PC-3 (cell line): ENCODE results near the gene PACSIN2. TPM values are rescaled to one million over a fixed set of nuclear protein-coding genes. Genes with fewer than 3 reads are reported as not detected.

Source experiments
- ATAC-seq: fragments of 200-7000 bp; cut with Tn5 transposase; 2 replicates; pipeline ENCODE4 v1.9.1; 2020; ENCODE audit warnings: mild to moderate bottlenecking, moderate library complexity
- BruUV-seq: library from RNA; stranded (reverse); fragments of 400-500 nt; replicated peaks from 2 replicates; lab custom pipeline; 2021; lab: Mats Ljungman, UMichigan
- CTCF ChIA-PET: fragments of 300-600 bp; sonication (Branson Sonifier 250); formaldehyde crosslinking; loops from one replicate; lab custom pipeline; 2022; ENCODE audit warnings: antibody characterized with exemption; lab: Charles Lee
- POLR2A ChIA-PET: fragments of 300-600 bp; sonication (Branson Sonifier 250); formaldehyde crosslinking; loops from one replicate; lab custom pipeline; 2022; ENCODE audit warnings: antibody characterized with exemption; ENCODE audit not compliant: unreplicated experiment; lab: Charles Lee
- DNase-seq: peaks from one replicate; pipeline ENCODE4 v3.0.0-alpha.2; 2015
- H2AFZ ChIP-seq: fragments of 300-600 bp; sonication (generic); 2 replicates; pipeline ENCODE4 v1.6.0; 2016; ENCODE audit warnings: antibody characterized with exemption, low read length
- H3F3A ChIP-seq: fragments of 300-600 bp; sonication (generic); one replicate; pipeline ENCODE4 v1.6.0; 2017; ENCODE audit warnings: antibody characterized with exemption, low read length, control low read depth, mild to moderate bottlenecking; ENCODE audit not compliant: unreplicated experiment
- H3K27ac ChIP-seq: fragments of 300-600 bp; sonication (generic); 2 replicates; pipeline ENCODE4 v1.5.1; 2016; ENCODE audit warnings: mild to moderate bottlenecking, low read length
- H3K27me3 ChIP-seq: fragments of 300-600 bp; sonication (generic); 2 replicates; pipeline ENCODE4 v1.6.1; 2016; ENCODE audit warnings: low read length, mixed read lengths
- H3K36me3 ChIP-seq: fragments of 300-600 bp; sonication (generic); 2 replicates; pipeline ENCODE4 v1.6.1; 2016; ENCODE audit warnings: low read depth, mixed run types, low read length, mixed read lengths
- H3K4me1 ChIP-seq: fragments of 300-600 bp; sonication (generic); 2 replicates; pipeline ENCODE4 v1.5.1; 2016; ENCODE audit warnings: low read length; ENCODE audit not compliant: insufficient read depth
- H3K4me2 ChIP-seq: fragments of 300-600 bp; sonication (generic); 2 replicates; pipeline ENCODE4 v1.6.0; 2016; ENCODE audit warnings: low read length
- H3K4me3 ChIP-seq: fragments of 300-600 bp; sonication (generic); 2 replicates; pipeline ENCODE4 v1.5.1; 2016; ENCODE audit warnings: mild to moderate bottlenecking, low read length, mixed read lengths
- H3K79me2 ChIP-seq: fragments of 300-600 bp; sonication (generic); 2 replicates; pipeline ENCODE4 v1.6.1; 2017; ENCODE audit warnings: low read length, mixed read lengths
- H3K9ac ChIP-seq: fragments of 300-600 bp; sonication (generic); 2 replicates; pipeline ENCODE4 v1.6.0; 2016; ENCODE audit warnings: mild to moderate bottlenecking, low read length
- H3K9me2 ChIP-seq: fragments of 300-600 bp; sonication (generic); replicated peaks from 2 replicates; pipeline ENCODE4 v1.6.1; 2016; ENCODE audit warnings: mixed run types, low read length, mixed read lengths
- H3K9me3 ChIP-seq: fragments of 300-600 bp; sonication (generic); 2 replicates; pipeline ENCODE4 v1.6.1; 2016; ENCODE audit warnings: low read length, mixed read lengths
- H4K20me1 ChIP-seq: fragments of 300-600 bp; sonication (generic); 2 replicates; pipeline ENCODE4 v1.6.1; 2016; ENCODE audit warnings: low read length, mixed read lengths
- CTCF ChIP-seq: fragments of 300-600 bp; sonication (generic); conservative IDR thresholded peaks from 2 replicates; pipeline ENCODE4 v1.5.1; 2017; ENCODE audit warnings: antibody characterized with exemption, low read depth, mild to moderate bottlenecking, low read length
- EZH2 ChIP-seq: fragments of 300-600 bp; sonication (generic); IDR thresholded peaks from one replicate; pipeline ENCODE4 v1.6.1; 2017; ENCODE audit warnings: antibody characterized with exemption, mild to moderate bottlenecking, low read length; ENCODE audit not compliant: unreplicated experiment
- EZH2phosphoT487 ChIP-seq: fragments of 300-600 bp; sonication (generic); IDR thresholded peaks from 2 replicates; pipeline ENCODE4 v1.6.1; 2018; ENCODE audit warnings: mild to moderate bottlenecking, antibody characterized with exemption, low read length, borderline replicate concordance
- intact Hi-C: fragments of 100-400 bp; cut with micrococcal nuclease; formaldehyde crosslinking; loops from 2 replicates; pipeline ENCODE4 v1.9.0; 2023
- total RNA-seq: library from RNA; depleted of rRNA; stranded (reverse); fragments of >200 nt; gene quantifications from 2 replicates; pipeline ENCODE4 v1.2.3, GENCODE V29; 2014

Gene PACSIN2
- total RNA-seq, 1 experiment from 2014 or later: 25.7 TPM

- ATAC-seq: no peak
- no peak overlapping the region for H2AFZ ChIP-seq
- intact Hi-C loops: no loop called here
- ChIA-PET CTCF (no interaction called here), POLR2A (no interaction called here)
- DNase-seq: no peak
- no TSS peak for BruUV-seq
- H4K20me1 ChIP-seq: no peaks in the 10 kb centered on the region
- H3K36me3 ChIP-seq: no peaks in the 10 kb centered on the region; the same call in 1 of the 2 replicates
- H3K27me3 ChIP-seq: no peaks in the 10 kb centered on the region
- H3K9me3 ChIP-seq: no peaks in the 10 kb centered on the region
- H3F3A ChIP-seq: no peaks in the 10 kb centered on the region
- H3K79me2 ChIP-seq: no peaks in the 10 kb centered on the region
- H3K9me2 ChIP-seq: no peaks in the 10 kb centered on the region
- no peak overlapping the region for H3K27ac ChIP-seq
- no peak overlapping the region for H3K9ac ChIP-seq
- peaks cover 5% of the 10 kb centered on the region; the same call in 1 of the 2 replicates for H3K4me1 ChIP-seq
- H3K4me3 ChIP-seq: no peak overlapping the region
- no peak overlapping the region for H3K4me2 ChIP-seq
- TF ChIP-seq EZH2: no peak
- TF ChIP-seq CTCF: no peak
- TF ChIP-seq EZH2phosphoT487: no peak
Measured at GRCh38 chr22:42871146-42872050, 143.6 kb downstream of the PACSIN2 start.

GRCh38 chr22:42869888-42870480, 145.0 kb downstream of the PACSIN2 start:
- intact Hi-C loops: loop anchor here (10.0 kb wide), 1 partner anchor 225 kb away; no protein-coding TSS in a partner anchor
- Histone ChIP-seq H3K4me2 (no peak overlapping the region), H3K9ac (no peak overlapping the region), H3K9me2 (no peaks in the 10 kb centered on the region), H3K79me2 (no peaks in the 10 kb centered on the region), H3K36me3 (no peaks in the 10 kb centered on the region; the same call in 1 of the 2 replicates), H3K27me3 (no peaks in the 10 kb centered on the region), H4K20me1 (no peaks in the 10 kb centered on the region), H3K4me3 (no peak overlapping the region), H2AFZ (no peak overlapping the region), H3K4me1 (peaks cover 5% of the 10 kb centered on the region; the same call in 1 of the 2 replicates), H3K27ac (no peak overlapping the region), H3K9me3 (no peaks in the 10 kb centered on the region), H3F3A (no peaks in the 10 kb centered on the region)
- no peak for DNase-seq
- TF ChIP-seq EZH2phosphoT487 (no peak), CTCF (no peak), EZH2 (no peak)
- CTCF ChIA-PET: no interaction called here
- POLR2A ChIA-PET: no interaction called here
- BruUV-seq: TSS peak; percentile 16
- ATAC-seq: no peak
